Fibroblast of skin of right biceps (primary cell): ENCODE measurements around the gene CBL.
A peak's percentile ranks its signal among the peaks of the same experiment; 100 is the strongest.

ENCODE experiments used
- DNase-seq: peaks from one replicate; pipeline ENCODE4 v3.0.0-alpha.2; 2013

Gene CBL

DNA sequence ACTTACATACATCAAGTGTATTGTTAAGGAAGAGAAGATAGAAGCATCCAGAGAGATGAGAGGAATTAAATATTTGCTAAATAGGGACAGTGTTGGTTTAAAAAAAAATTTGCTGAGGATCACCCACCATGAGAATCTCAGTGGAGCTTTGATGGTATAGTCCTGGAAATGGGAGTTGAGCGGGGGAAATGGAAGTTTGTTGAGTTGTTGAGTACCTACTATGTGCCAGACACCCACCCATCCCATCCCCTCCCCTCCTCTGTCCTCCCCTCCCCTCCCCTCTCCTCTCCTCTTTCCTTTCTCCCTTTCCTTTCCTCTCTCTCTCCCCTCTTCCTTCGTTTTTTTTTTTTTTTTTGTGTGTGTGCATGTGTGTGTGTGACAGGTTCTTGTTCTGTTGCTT, 145.1 kb downstream of the CBL start:
- DNase-seq = no peak

DNA sequence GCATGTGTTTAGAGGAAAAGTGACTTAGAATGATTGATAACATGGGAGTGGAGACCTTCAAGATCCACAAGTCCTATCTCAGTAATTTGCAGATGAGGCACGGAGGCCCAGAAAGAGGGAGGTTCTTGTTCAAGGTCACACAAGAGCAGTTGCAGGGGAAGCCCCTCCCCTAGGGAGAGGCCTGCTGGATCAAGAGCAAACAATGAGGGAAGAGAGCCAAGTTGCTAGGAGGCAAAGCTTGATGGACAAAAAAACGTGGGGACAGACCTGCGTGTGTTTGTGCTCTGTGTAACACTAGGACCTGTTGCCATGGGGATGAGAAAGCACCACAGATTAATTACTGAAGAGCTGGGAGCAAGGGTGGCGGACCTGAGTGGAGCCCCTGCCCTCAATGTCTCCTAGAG, 146.7 kb downstream of the CBL start:
- DNase-seq = no peak

DNA sequence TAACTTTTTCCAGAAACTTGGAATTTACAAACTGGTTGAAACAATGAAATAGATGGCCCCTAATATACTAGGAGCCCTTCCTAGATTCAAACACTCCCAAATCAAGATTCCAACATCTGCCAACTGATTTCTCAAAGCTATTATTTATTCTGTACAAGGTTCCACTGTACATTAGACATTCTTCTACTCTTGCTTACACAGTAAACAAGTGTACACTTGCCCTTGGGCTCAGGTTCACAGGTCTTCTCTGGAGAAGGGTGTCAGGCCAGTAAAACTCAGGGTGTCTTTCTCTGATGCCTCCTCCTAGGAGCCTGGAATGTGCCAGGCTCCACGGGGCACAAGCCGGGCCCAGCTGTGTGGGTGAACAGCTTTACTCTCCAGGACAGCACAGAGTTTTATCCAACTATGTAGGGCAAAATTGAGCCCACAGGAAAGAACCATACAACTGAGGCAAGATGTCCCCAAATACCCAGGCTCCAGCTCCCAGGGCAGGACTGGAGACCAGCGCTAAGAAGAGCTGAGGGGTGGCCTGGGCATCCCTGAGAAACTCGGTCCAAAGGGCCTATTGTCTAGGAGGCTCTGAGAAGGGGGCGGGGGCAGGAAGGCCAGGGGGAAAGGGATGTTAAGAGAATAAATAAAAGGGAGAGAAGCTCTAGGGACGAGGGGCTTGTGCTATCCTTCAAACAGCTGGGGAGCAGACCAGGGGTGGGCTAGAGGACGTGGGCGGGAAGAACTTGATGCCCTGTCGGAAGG, 149.1 kb downstream of the CBL start:
- no peak for DNase-seq

DNA sequence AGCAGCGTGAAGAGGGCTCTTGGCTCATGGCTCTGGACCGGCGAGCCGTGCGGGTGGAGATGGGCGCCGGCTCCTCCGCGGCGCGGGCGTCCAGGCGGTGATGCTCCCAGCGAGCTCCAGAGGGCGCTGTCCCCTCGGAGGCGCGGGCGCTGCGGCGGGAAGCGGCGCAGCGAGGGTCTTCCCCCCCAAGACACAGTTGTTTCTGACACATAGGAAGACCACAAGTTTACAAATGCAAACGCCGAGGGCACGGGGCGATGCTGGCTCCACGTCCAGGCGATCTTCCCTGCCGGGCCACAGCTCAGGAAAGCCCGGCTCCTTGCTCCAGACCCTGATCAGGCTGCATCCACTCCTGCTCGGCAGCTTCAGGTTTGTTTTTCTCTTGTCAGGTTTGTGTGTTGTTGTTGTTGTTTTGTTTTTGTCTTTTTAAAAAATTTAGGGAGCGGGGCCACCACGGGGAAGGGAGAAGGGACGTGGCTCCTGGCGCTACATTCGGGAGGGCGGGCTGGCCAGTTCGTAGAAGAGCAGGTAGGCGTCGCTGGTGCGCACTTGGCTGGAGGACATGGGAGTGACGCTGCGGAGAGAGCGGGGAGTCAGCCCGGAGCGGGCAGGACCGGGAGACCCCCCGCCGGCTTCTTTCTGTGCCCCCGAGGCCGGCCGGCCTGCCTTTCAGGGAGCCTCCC, 150.4 kb downstream of the CBL start:
- DNase-seq = peak; percentile 75

DNA sequence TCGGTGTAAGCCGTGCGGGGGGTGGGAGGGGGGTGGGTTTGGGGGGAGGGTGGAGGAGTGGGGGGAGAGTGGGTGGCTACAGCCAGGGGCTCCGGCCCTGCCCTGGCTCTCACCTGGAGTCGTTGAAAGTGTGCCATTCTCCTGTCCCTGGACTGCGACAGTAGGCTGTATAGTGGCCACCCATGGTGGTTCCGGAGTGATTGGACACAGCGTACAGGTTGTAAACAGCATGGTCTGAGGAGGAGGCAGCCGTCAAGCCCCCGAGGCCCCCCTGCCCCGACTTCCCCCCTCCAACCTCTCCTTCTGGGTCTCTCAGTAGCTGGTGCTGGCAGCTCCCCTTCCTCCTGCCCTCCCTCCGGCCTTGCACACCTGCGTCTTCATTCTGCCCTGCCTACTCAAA, 150.9 kb downstream of the CBL start:
- DNase-seq = no peak
